ENCODE measurements around the gene DIS3L2.
"Not testable (repeated sequence)": the region's sequence is repeated elsewhere in the genome, so short reads cannot be mapped to it uniquely, and the experiment has no call there.

The DIS3L2 gene

DNA sequence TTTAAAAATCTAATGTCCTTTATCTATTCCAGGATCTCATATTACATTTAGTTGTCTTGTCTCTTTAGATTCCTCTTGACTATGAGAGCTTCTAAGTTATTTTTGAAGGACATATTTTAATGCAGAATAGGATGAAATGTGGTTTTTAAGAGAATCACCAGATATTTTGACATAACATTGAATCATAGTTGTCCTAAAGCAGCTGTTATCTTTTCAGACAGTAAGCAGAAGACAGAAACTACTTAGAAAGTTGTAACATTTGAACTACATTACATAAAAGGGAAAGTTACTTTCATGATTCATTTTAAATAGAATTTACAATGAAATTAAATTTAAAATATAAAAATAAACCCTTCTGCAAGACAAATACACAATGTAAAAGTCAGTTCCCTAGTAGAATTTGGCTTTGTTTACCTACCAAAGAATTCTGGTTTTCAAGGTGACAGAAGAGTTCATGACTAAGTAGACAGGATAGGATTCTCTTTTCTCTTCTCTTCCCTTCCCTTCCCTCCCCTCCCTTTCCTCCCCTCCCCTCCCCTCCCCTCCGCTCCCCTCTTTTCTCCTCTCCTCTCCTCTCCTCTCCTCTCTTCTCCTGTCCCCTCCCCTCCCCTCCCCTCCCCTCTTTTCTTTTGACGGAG lies 186.0 kb downstream of the DIS3L2 start:
- no peak overlapping the region for H3K4me3 ChIP-seq (replicated peaks; ENCODE audit: low read depth, low read length)
- TF ChIP-seq, protein P1, sequence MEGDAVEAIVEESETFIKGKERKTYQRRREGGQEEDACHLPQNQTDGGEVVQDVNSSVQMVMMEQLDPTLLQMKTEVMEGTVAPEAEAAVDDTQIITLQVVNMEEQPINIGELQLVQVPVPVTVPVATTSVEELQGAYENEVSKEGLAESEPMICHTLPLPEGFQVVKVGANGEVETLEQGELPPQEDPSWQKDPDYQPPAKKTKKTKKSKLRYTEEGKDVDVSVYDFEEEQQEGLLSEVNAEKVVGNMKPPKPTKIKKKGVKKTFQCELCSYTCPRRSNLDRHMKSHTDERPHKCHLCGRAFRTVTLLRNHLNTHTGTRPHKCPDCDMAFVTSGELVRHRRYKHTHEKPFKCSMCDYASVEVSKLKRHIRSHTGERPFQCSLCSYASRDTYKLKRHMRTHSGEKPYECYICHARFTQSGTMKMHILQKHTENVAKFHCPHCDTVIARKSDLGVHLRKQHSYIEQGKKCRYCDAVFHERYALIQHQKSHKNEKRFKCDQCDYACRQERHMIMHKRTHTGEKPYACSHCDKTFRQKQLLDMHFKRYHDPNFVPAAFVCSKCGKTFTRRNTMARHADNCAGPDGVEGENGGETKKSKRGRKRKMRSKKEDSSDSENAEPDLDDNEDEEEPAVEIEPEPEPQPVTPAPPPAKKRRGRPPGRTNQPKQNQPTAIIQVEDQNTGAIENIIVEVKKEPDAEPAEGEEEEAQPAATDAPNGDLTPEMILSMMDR (IDR thresholded peaks at IDR 0.05; ENCODE audit: low read depth, low read length, missing control alignments), result no peak
- DNase-seq (ENCODE audit: extremely low read depth, low read depth), result no peak

DNA sequence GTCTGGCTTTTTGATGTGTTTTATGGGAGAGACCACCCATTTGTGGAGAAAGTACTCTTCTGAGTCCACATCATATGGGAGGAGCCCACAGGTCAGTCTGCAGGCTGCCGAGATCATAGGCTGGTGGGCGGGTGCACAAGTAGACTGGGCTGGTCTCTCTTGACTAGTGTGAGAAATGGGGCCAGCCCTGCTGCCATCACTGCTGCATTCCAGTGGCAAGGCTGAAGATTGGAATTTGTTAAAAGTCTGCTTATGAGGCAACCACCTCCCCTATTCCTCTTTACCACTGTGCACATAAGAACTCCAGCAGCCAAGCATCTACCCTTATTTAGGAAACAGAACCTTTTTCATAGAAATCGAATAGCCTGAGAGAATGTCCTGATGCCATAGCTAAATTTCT lies 200.7 kb downstream of the DIS3L2 start:
- H3K4me3 ChIP-seq (replicated peaks; ENCODE audit: low read depth, low read length), result no peak overlapping the region
- TF ChIP-seq, protein P1 (IDR thresholded peaks at IDR 0.05; ENCODE audit: low read depth, low read length, missing control alignments), result no peak
- DNase-seq (ENCODE audit: extremely low read depth, low read depth), result no peak

DNA sequence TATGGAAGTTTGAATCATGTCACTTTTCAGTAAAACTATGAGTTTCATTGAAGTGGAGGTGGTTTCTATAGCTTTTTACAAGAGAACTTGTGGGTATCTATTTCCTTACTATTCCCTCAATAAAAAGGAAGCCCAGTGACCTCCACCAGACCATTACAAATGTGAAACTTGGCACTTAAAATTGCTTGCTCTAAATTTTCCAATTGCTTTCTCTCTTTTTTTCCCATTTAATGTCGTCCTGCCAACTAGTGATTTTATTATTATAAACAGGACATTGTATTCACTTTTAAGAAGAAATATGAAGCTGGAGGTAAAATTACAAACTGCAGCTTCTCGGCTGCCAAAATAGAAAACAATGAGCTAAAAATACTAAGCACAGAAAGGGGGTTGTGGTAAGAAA lies 208.9 kb downstream of the DIS3L2 start:
- TF ChIP-seq, protein P1 (IDR thresholded peaks at IDR 0.05; ENCODE audit: low read depth, low read length, missing control alignments), result no peak
- DNase-seq (ENCODE audit: extremely low read depth, low read depth), result no peak
- H3K4me3 ChIP-seq (replicated peaks; ENCODE audit: low read depth, low read length), result no peak overlapping the region

DNA sequence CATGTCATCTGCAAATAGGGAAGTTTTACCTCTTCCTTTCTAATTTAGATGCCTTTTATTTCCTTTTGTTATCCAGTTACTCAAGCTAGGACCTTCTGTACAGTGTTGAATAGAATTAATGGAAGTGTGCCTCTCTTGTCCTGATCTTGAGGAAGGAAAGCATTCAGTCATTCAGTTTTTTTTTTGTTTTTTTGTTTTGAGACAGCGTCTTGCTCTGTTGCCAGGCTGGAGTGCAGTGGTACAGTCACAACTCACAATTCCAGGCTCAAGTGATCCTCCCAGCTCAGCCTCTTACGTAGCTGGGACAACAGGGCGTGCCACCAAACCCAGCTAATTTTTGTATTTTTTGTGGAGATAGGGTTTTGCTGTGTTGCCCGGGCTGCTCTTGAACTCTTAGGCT lies 213.1 kb downstream of the DIS3L2 start:
- TF ChIP-seq, protein P1 (IDR thresholded peaks at IDR 0.05; ENCODE audit: low read depth, low read length, missing control alignments), result no peak
- no peak overlapping the region for H3K4me3 ChIP-seq (replicated peaks; ENCODE audit: low read depth, low read length)
- no peak for DNase-seq (ENCODE audit: extremely low read depth, low read depth)

DNA sequence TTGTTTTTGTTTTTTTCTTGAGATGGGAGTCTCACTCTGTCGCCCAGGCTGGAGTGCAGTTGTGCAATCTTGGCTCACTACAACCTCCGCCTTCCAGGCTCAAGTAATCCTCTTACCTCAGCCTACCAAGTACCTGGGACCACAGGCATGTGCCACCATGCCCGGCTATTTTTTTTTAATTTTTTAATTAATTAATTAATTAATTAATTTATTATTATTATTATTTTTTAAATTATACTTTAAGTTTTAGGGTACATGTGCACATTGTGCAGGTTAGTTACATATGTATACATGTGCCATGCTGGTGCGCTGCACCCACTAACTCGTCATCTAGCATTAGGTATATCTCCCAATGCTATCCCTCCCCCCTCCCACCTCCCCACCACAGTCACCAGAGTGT lies 215.1 kb downstream of the DIS3L2 start:
- not testable (repeated sequence) for DNase-seq (ENCODE audit: extremely low read depth, low read depth); H3K4me3 ChIP-seq (replicated peaks; ENCODE audit: low read depth, low read length)

DNA sequence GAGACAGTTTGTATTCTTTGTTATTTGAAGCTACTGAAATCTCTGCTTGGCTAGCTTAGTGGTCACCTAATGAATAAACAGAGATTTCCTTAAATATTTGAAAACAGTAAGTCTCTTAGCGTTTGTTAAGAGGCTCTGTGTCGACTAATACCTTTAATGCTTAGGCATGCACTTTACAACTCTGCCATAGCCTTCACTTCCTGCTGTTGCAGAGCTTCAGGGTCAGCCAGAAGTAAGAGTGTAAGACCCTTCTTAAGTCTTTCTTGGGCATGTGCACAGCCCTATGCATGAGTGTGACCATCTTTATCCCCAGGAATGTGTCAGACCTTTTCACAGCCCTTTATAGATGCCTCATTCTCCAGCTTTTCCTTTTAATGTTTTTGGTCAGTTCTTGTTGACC lies 221.8 kb downstream of the DIS3L2 start:
- TF ChIP-seq, protein P1 (IDR thresholded peaks at IDR 0.05; ENCODE audit: low read depth, low read length, missing control alignments), result no peak
- no peak overlapping the region for H3K4me3 ChIP-seq (replicated peaks; ENCODE audit: low read depth, low read length)
- no peak for DNase-seq (ENCODE audit: extremely low read depth, low read depth)

DNA sequence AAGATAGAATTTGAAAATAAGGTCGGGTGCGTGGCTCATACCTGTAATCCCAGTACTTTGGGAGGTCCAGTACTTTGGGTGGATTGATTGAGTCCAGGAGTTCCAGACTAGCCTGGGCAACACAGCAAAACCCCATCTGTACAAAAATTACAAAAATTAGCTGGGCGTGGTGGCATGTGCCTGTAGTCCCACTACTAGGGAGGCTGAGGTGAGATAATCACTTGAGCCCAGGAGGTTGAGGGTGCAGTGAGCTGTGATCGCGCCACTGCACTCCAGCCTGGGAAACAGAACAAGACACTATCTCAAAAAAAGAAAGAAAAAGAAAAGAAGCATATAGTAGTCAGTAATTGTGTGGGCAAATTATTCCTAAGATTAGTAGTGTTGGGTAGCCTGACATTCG lies 222.8 kb downstream of the DIS3L2 start:
- DNase-seq (ENCODE audit: extremely low read depth, low read depth), result no peak
- TF ChIP-seq, protein P1 (IDR thresholded peaks at IDR 0.05; ENCODE audit: low read depth, low read length, missing control alignments), result no peak
- no peak overlapping the region for H3K4me3 ChIP-seq (replicated peaks; ENCODE audit: low read depth, low read length)

All from HFF-Myc (cell line).